CD14-positive monocyte (primary cell): ENCODE data around the gene GLDN. TPM values are rescaled to one million over a fixed set of nuclear protein-coding genes. Genes with fewer than 3 reads are reported as not detected.

Experiments
- DNase-seq, 3 donors: peaks; one replicate each; pipeline ENCODE4 v3.0.0-alpha.2; 2011 to 2022
- H2AFZ ChIP-seq: 2 replicates; pipeline ENCODE4 v1.6.0; 2012; ENCODE audit warnings: mild to moderate bottlenecking, low read depth, low read length, inconsistent platforms; ENCODE audit not compliant: insufficient read depth, poor library complexity, severe bottlenecking
- H3K27ac ChIP-seq, 2 donors: 1 replicate in 1 of 2; 2 replicates in 1 of 2; pipeline ENCODE4 v1.5.1; 2012 to 2013; ENCODE audit warnings: low read length in 2 of 2, control low read depth in 1 of 2, inconsistent platforms in 1 of 2, low read depth in 1 of 2, mild to moderate bottlenecking in 1 of 2
- H3K27me3 ChIP-seq, 2 donors: one replicate each; pipeline versions ENCODE4 v1.6.0 to v1.6.1; 2011 to 2013; ENCODE audit warnings: low read length in 2 of 2; ENCODE audit not compliant: control insufficient read depth in 2 of 2, insufficient read depth in 2 of 2
- H3K36me3 ChIP-seq, 2 donors: replicated peaks in 1 of 2; 1 replicate in 1 of 2; 2 replicates in 1 of 2; pipeline versions ENCODE4 v1.5.1 to v1.6.1; 2012 to 2013; ENCODE audit warnings: low read length in 2 of 2, control low read depth in 1 of 2, inconsistent platforms in 1 of 2, mild to moderate bottlenecking in 1 of 2; ENCODE audit not compliant: insufficient read depth in 2 of 2, control insufficient read depth in 1 of 2
- H3K4me1 ChIP-seq, 2 donors: 1 replicate in 1 of 2; 2 replicates in 1 of 2; pipeline versions ENCODE4 v1.5.1 to v1.6.1; 2012 to 2013; ENCODE audit warnings: low read length in 2 of 2, control low read depth in 1 of 2, inconsistent platforms in 1 of 2, mild to moderate bottlenecking in 1 of 2, moderate library complexity in 1 of 2; ENCODE audit not compliant: insufficient read depth in 2 of 2, control insufficient read depth in 1 of 2
- H3K4me2 ChIP-seq: replicated peaks from 2 replicates; pipeline ENCODE3; 2012; ENCODE audit warnings: low read length, moderate library complexity, mild to moderate bottlenecking; ENCODE audit not compliant: poor library complexity, severe bottlenecking; ENCODE audit errors: extremely low read depth
- H3K4me3 ChIP-seq, 3 experiments: fragments of 200-600 bp in 1 of 3; sonication (generic) in 1 of 3; replicated peaks in 1 of 3; 1 replicate in 2 of 3; 2 replicates in 1 of 3; pipeline ENCODE4 v1.5.1; 2011 to 2013; ENCODE audit warnings: low read length in 3 of 3, mild to moderate bottlenecking in 3 of 3, control low read depth in 2 of 3, low read depth in 2 of 3, inconsistent platforms in 1 of 3, moderate library complexity in 1 of 3
- H3K79me2 ChIP-seq: 2 replicates; pipeline ENCODE4 v1.6.0; 2012; ENCODE audit warnings: mild to moderate bottlenecking, control low read depth, inconsistent platforms, low read length, moderate library complexity; ENCODE audit not compliant: insufficient read depth
- H3K9ac ChIP-seq: 2 replicates; pipeline ENCODE4 v1.6.0; 2017; ENCODE audit warnings: low read length, mild to moderate bottlenecking; ENCODE audit not compliant: insufficient read depth, poor library complexity, severe bottlenecking
- H3K9me3 ChIP-seq, 2 donors: replicated peaks in 1 of 2; 1 replicate in 1 of 2; 2 replicates in 1 of 2; pipeline versions ENCODE4 v1.5.1 to v1.6.1; 2012 to 2013; ENCODE audit warnings: low read length in 2 of 2, control low read depth in 1 of 2; ENCODE audit not compliant: control insufficient read depth in 1 of 2, insufficient read depth in 1 of 2
- H4K20me1 ChIP-seq: 2 replicates; pipeline ENCODE4 v1.6.0; 2012; ENCODE audit warnings: mild to moderate bottlenecking, low read length, control low read depth, moderate library complexity; ENCODE audit not compliant: insufficient read depth
- H3K27ac Mint-ChIP-seq, 7 donors: one replicate each; pipeline ENCODE4 v1.8.0; 2020; ENCODE audit warnings: mild to moderate bottlenecking in 7 of 7, mixed read lengths in 7 of 7, moderate library complexity in 6 of 7, inconsistent platforms in 2 of 7
- H3K27me3 Mint-ChIP-seq, 3 donors: one replicate each; pipeline ENCODE4 v1.8.0; 2021 to 2022; ENCODE audit warnings: low read depth in 3 of 3, mild to moderate bottlenecking in 3 of 3, mixed read lengths in 3 of 3, moderate library complexity in 3 of 3, inconsistent platforms in 1 of 3
- H3K36me3 Mint-ChIP-seq, 2 donors: one replicate each; pipeline ENCODE4 v1.8.0; 2020; ENCODE audit warnings: mixed read lengths in 2 of 2, inconsistent platforms in 1 of 2, mild to moderate bottlenecking in 1 of 2
- H3K4me1 Mint-ChIP-seq: one replicate; pipeline ENCODE4 v1.8.0; 2020; ENCODE audit warnings: mild to moderate bottlenecking, mixed read lengths
- H3K4me3 Mint-ChIP-seq, 2 donors: one replicate each; pipeline ENCODE4 v1.8.0; 2020; ENCODE audit warnings: mild to moderate bottlenecking in 2 of 2, mixed read lengths in 2 of 2, moderate library complexity in 1 of 2
- H3K9me3 Mint-ChIP-seq, 7 donors: one replicate each; pipeline ENCODE4 v1.8.0; 2020 to 2022; ENCODE audit warnings: mixed read lengths in 7 of 7, mild to moderate bottlenecking in 6 of 7, moderate library complexity in 6 of 7, inconsistent platforms in 2 of 7
- CTCF ChIP-seq: fragments of 200-600 bp; IDR thresholded peaks from one replicate; pipeline ENCODE4 v1.8.0; 2022; ENCODE audit warnings: antibody characterized with exemption, mild to moderate bottlenecking
- WGBS: methylation state at CpG from one replicate; pipeline ENCODE4 v1.1.5; 2013; ENCODE audit warnings: missing lambda C conversion rate; ENCODE audit not compliant: insufficient coverage; 5-methylcytosine and 5-hydroxymethylcytosine counted together
- intact Hi-C, 2 donors: fragments of 100-400 bp; cut with micrococcal nuclease; formaldehyde crosslinking; loops; one replicate each; pipeline versions ENCODE4 v1.15.0 to v1.15.1; 2023
- polyA plus RNA-seq, 3 donors: library from polyadenylated mRNA; depleted of rRNA in 1 of 3; unstranded in 2 of 3; stranded (reverse) in 1 of 3; fragments of 300-500 nt in 2 of 3; fragments of >200 nt in 1 of 3; fragmentation: Illumina TruSeq in 2 of 3; gene quantifications; 1 replicate in 2 of 3; 2 replicates in 1 of 3; pipeline ENCODE4 v1.2.3, GENCODE V29; 2012 to 2021

Gene GLDN
- polyA plus RNA-seq, 3 donors: 0.04 TPM; not detected in 2

GRCh38 chr15:51323749-51324148 is 17.7 kb upstream of the GLDN start:
- WGBS: no CpG with 5 or more reads among the region's 7 CpGs
- Mint-ChIP-seq H3K9me3 (peaks cover 0 to 2% (median 0%) of the 10 kb centered on the region in 7 donors), H3K4me1 (peaks cover 31% of the 10 kb centered on the region), H3K36me3 (peaks cover 0 to 2% of the 10 kb centered on the region in 2 donors), H3K27ac (peak overlapping the region in 3 of 7 donors; percentile 68 to 81 (median 78)), H3K4me3 (no peak overlapping the region), H3K27me3 (peaks cover 0 to 3% (median 2%) of the 10 kb centered on the region in 3 donors)
- Histone ChIP-seq H2AFZ (no peak overlapping the region), H3K36me3 (no peaks in the 10 kb centered on the region), H3K9me3 (no peaks in the 10 kb centered on the region), H3K79me2 (no peaks in the 10 kb centered on the region), H4K20me1 (no peaks in the 10 kb centered on the region), H3K4me1 (peaks cover 26 to 32% of the 10 kb centered on the region in 2 donors), H3K4me3 (no peak overlapping the region), H3K9ac (no peak overlapping the region), H3K27me3 (no peaks in the 10 kb centered on the region), H3K4me2 (no peak overlapping the region), H3K27ac (peak overlapping the region in 1 of 2 donors; percentile 72)
- no peak for TF ChIP-seq CTCF
- no peak for DNase-seq
- intact Hi-C loops: no loop called here

GRCh38 chr15:51325167-51325566 is 16.3 kb upstream of the GLDN start:
- intact Hi-C loops: no loop called here
- Histone ChIP-seq H4K20me1 (no peaks in the 10 kb centered on the region), H3K9me3 (no peaks in the 10 kb centered on the region), H3K36me3 (no peaks in the 10 kb centered on the region), H3K27me3 (no peaks in the 10 kb centered on the region), H3K4me2 (no peak overlapping the region), H3K9ac (no peak overlapping the region), H2AFZ (no peak overlapping the region), H3K79me2 (no peaks in the 10 kb centered on the region), H3K4me3 (no peak overlapping the region), H3K4me1 (peaks cover 26 to 32% of the 10 kb centered on the region in 2 donors), H3K27ac (no peak overlapping the region)
- no peak overlapping the region for H3K4me3 Mint-ChIP-seq
- DNase-seq: no peak
- no peak for TF ChIP-seq CTCF
- peaks cover 0 to 2% (median 0%) of the 10 kb centered on the region in 7 donors for H3K9me3 Mint-ChIP-seq
- 100% methylated on average over 2 of the region's 3 CpGs for WGBS
- peaks cover 0 to 2% of the 10 kb centered on the region in 2 donors for H3K36me3 Mint-ChIP-seq
- no peak overlapping the region for H3K27ac Mint-ChIP-seq
- peaks cover 0 to 3% (median 2%) of the 10 kb centered on the region in 3 donors for H3K27me3 Mint-ChIP-seq
- peaks cover 31% of the 10 kb centered on the region for H3K4me1 Mint-ChIP-seq
